Fibroblast of skin of left biceps (primary cell): Measurements from ENCODE around the gene TSHZ2.
"Not testable (repeated sequence)": the region's sequence is repeated elsewhere in the genome, so short reads cannot be mapped to it uniquely, and the experiment has no call there.

ENCODE experiments used
- DNase-seq, 2 experiments: peaks; one replicate each; pipeline ENCODE4 v3.0.0-alpha.2; 2013; ENCODE audit warnings: low read depth in 2 of 2

The TSHZ2 gene

GRCh38 chr20:53307964-53308597, 335.9 kb downstream of the TSHZ2 start:
- no peak for DNase-seq

GRCh38 chr20:53309515-53309914, 337.4 kb downstream of the TSHZ2 start:
- DNase-seq, result no peak

- DNase-seq, result no peak
Observed at GRCh38 chr20:53312957-53313356, 340.8 kb downstream of the TSHZ2 start.

DNA sequence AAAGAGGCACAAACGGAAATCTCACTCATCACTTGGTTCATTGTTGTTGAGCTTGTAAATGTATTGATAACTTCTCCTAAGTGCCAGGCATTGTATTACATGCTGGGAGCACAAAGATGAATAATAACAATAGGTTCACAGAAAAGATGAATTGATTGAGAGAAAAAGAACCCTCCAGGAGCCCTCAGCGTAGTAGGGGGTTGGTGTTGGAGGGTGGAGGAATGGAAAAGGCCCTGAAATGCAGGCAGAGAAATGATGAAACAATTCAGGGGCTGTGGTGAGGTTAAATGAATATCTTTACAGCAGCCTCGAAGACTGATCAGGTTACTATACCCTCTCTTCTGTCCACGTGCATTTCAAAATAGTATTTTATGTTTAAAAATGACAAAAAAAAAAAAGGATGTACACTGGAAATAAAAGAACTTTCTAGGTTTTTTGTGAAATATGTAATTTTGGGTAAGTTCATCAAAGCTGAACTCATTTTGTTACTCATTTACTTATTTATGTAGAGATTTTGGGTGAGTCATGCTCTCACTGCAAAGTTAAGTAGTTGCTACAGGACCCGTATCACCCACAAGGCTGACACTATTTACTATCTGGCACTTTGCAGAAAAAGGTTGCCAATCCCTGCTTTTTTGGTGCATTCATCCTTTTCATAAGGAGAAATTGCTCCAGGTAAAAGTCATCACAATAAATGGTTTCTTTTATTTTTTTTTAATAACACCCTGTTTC, 344.2 kb downstream of the TSHZ2 start:
- no peak for DNase-seq

- no peak for DNase-seq
Observed at GRCh38 chr20:53319200-53319599, 347.0 kb downstream of the TSHZ2 start.

- no peak for DNase-seq
Observed at GRCh38 chr20:53319716-53320115, 347.6 kb downstream of the TSHZ2 start.

GRCh38 chr20:53320701-53321100, 348.5 kb downstream of the TSHZ2 start:
- DNase-seq, result no peak

DNA sequence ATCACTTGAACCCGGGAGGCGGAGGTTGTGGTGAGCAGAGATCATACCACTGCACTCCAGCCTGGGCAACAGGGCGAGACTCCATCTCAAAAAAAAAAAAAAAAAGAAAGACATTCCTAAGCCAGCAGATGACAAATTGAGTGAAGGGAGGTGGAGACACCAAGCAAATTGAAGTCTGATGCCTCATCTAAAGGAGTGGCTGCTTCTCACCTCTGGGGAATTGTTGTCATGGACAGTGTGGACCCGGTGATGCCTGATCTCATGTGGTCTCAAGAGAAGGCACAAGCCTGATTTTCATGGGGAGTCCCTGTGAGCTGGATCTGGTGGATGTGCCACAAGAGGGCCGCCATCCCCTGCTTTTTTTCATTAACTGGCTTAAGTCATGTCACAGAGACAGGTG, 349.4 kb downstream of the TSHZ2 start:
- DNase-seq, result no peak

GRCh38 chr20:53322651-53323050, 350.5 kb downstream of the TSHZ2 start:
- no peak for DNase-seq

GRCh38 chr20:53323460-53323859, 351.3 kb downstream of the TSHZ2 start:
- not testable (repeated sequence) for DNase-seq

DNA sequence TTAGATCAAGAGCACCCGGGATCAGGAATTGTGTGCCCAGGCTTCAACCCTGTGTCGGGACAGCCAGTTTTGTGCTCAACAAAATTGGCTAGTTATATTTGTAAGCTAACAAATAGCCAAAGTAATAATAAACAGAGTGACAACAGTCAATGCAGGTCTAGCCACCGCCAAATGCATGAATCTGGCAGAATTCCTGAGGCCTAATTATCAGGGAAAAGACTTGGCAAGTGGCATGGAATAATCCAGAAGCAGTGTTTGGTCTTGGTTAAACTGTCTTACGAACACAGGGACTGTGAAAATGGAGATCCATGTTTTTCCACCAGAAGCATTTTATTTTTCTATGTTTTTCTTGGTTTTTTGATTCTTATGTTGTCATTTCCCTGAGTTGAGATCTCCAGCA, 352.7 kb downstream of the TSHZ2 start:
- no peak for DNase-seq

DNA sequence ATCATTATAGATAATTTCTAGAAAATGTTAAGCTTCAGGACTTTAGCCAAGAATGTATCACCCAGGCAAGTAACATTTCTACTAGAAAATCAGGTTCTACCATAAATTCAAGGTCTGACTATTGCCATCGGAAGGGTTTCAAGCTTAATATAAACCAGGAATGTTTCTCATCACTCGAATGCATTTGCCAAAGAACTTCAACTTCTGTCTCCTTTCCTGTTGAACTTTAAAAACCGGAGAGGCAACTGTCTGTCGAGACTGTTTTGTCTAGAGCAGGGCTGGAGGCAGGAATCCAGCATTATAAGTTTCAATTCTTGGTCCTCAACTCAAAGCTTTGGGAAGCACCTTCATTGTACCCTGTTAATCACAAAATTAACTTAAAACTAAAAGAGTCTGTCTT, 356.8 kb downstream of the TSHZ2 start:
- no peak for DNase-seq

- DNase-seq, result no peak
Observed at GRCh38 chr20:53329781-53330180, 357.6 kb downstream of the TSHZ2 start.

- no peak for DNase-seq
Observed at GRCh38 chr20:53330601-53331140, 358.5 kb downstream of the TSHZ2 start.

- DNase-seq, result peak; percentile 25 to 29
Observed at GRCh38 chr20:53331151-53331973, 359.2 kb downstream of the TSHZ2 start.

DNA sequence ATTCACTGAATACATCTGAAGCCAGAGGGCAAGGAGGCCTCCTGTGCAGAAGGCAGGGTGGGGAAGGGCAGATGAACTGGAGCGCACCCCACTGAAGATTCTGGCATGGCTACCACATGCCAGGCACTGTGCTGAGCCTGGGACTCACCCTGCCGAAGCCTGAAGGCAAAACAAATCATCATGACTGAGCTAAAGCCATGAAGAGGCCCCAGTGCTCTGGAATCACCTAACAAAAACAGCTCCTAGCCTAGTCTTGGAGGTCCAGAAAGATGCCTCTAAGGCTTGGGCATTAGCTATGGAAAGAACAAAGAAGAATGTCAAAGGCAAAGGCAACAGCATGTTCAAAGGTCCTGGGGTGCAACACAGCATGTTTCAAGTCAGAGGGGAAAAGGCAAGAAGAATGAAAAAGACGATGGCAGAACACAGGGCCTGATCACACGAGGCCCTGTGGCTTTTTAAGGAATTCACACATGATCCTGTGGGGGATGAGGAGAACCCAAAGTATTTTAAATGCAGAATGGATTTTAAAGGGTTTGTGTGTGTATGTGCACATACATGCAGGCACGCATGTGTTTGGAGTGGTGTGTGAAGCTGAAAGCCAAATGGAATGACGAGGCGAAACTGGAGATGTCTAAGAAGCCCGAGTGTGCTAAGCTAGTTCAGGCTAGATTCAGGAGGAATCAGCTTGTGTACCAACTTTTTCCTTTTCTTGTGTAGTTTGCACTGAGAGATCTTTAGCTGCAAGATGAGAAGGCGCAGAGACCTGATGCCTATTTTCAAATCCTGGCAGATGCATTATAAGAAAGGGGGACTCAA, 360.1 kb downstream of the TSHZ2 start:
- no peak for DNase-seq

DNA sequence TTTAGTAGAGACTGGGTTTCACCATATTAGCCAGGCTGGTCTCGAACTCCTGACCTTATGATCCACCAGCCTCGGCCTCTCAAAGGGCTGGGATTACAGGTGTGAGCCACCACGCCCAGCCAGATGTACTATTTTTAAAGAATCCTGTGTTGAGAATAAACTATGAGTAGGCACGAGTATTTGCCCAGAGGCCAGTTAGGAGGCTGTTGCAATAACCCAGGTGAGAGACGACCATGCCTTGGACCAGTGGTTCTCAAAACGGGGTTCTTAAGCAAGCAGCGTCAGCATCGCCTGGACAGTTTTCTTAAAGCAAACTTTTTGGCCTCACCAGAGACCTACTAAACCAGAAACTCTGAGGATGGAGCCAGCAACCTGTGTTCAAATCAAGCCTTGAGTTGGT, 362.7 kb downstream of the TSHZ2 start:
- no peak for DNase-seq

DNA sequence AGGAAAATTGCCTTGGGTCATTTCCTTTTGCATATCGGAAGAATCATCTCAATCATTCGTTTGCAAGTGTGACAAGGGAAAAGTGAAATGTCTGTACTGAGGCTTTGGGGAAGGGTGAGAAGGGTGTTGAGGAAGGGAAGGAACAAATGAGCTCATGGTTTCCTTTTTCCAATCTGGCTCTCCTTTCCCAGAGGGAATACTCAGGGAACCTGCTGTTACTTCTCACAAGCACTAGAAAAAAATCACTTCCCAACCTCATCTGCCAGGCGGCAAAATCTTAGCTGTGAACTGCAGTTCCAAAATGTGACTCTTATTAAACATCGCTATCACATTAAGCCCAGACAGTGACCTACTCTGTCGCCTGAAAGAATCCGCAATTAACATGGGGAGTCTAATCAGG, 363.4 kb downstream of the TSHZ2 start:
- DNase-seq, result no peak

GRCh38 chr20:53336892-53337291, 364.7 kb downstream of the TSHZ2 start:
- no peak for DNase-seq

DNA sequence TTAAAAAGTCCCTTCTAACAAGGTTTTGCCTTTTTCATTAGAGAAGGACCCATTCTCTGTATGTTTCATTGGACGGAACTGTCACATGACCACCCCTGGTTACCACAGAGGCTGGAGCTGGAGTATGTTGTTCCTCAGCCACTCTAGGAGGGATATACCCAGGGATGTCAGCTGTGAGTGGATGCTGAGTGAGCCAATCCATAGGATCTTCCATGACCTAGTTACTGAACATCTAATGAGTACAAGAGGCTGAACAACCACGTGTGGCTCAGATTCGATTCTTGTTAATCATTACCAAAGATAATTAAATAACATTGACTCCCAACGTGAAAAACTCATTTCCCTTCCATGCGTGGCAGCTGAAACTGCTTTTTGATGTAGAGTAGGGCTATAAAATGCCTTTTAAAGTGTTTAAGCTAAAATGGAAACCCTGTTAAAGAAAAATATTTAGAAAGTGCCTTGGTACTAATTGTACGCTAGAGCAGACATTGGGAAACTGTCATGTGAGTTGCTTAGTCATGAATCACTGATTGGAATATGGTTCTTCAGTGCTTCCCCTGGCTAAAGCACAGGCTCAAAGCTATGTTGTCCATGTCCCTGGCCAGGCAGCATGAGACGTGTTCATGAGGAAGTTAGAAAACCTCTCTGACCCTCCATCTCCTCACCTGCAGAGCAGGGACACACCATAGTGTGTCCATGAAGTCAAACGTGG, 365.4 kb downstream of the TSHZ2 start:
- no peak for DNase-seq

DNA sequence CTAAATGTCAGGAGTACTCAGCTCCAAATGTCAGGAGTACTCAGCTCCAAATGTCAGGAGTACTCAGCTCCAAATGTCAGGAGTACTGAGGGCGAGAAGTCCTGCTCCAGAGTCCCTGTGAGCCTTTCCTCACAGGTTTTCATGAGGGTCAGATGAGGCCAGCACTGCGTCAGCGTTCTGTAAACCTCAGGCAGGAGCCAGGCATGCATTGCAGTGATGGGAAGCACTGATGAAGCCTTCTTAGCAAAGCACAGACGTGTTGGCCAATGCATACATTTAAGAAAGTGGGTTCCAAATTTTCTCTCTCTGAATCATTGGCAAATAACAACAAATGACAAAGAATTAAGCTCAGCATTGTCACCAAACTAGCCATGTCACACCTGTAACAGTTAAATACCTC, 366.6 kb downstream of the TSHZ2 start:
- DNase-seq, result no peak
